Endothelial cell (in vitro differentiated cells): ENCODE measurements around the gene LIN7A. TPM values are rescaled to one million over a fixed set of nuclear protein-coding genes. Genes with fewer than 3 reads are reported as not detected.

Source experiments
- DNase-seq: peaks from one replicate; pipeline ENCODE4 v3.0.0; 2021; ENCODE audit warnings: low spot score
- H3K27ac Mint-ChIP-seq: one replicate; pipeline ENCODE4 v1.8.0; 2021; ENCODE audit warnings: mixed read lengths, inconsistent platforms; ENCODE audit not compliant: unreplicated experiment
- H3K27me3 Mint-ChIP-seq: one replicate; pipeline ENCODE4 v1.8.0; 2021; ENCODE audit warnings: mild to moderate bottlenecking, moderate library complexity, mixed read lengths, inconsistent platforms; ENCODE audit not compliant: unreplicated experiment
- H3K36me3 Mint-ChIP-seq: one replicate; pipeline ENCODE4 v1.8.0; 2021; ENCODE audit warnings: mild to moderate bottlenecking, low read depth, mixed read lengths, inconsistent platforms; ENCODE audit not compliant: unreplicated experiment
- H3K4me1 Mint-ChIP-seq: one replicate; pipeline ENCODE4 v1.8.0; 2021; ENCODE audit warnings: mild to moderate bottlenecking, mixed read lengths, inconsistent platforms; ENCODE audit not compliant: unreplicated experiment
- H3K4me3 Mint-ChIP-seq: one replicate; pipeline ENCODE4 v1.8.0; 2021; ENCODE audit warnings: mild to moderate bottlenecking, mixed read lengths, inconsistent platforms; ENCODE audit not compliant: unreplicated experiment
- H3K9me3 Mint-ChIP-seq: one replicate; pipeline ENCODE4 v1.8.0; 2021; ENCODE audit warnings: mixed read lengths, inconsistent platforms; ENCODE audit not compliant: unreplicated experiment
- total RNA-seq: library from RNA; stranded (reverse); fragmentation: NEBNext Ultra II Directional; extraction: Animal tissue kit (Norgen Biotek cat#: 25700); gene quantifications from one replicate; pipeline ENCODE4 v1.2.1, GENCODE V29; 2021; ENCODE audit not compliant: unreplicated experiment
- TF ChIP-seq, protein P1 (sequence below): fragments of 200-600 bp; sonication (generic); IDR thresholded peaks from one replicate; pipeline ENCODE4 v1.5.0; 2021; ENCODE audit warnings: antibody characterized with exemption; ENCODE audit not compliant: unreplicated experiment

LIN7A gene
- total RNA-seq, 1 donor from 2014 or later: 34.0 TPM

DNA sequence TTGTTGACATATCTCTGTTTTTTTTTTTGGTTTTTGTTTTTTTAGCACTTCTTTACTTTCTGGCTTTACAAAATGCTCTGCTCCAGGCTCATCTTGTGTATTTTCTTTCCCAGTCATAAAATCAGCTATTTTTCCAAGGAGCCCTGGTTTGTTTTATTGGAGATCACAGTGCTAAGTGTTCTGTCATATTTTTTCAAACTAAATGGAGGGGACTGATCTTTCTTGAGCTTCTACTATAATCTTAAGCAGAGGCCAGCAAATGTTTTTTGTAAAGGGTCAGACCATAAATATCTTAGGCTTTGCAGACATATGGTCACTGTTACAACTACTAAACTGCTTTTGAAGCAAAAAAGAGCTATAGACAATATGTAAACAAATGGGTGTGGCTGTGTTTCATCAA lies 30.6 kb upstream of the LIN7A start:
- H3K27ac Mint-ChIP-seq: no peak overlapping the region
- H3K4me3 Mint-ChIP-seq: no peak overlapping the region
- H3K36me3 Mint-ChIP-seq: no peaks in the 10 kb centered on the region
- H3K27me3 Mint-ChIP-seq: no peaks in the 10 kb centered on the region
- no peaks in the 10 kb centered on the region for H3K9me3 Mint-ChIP-seq
- TF ChIP-seq, protein P1, sequence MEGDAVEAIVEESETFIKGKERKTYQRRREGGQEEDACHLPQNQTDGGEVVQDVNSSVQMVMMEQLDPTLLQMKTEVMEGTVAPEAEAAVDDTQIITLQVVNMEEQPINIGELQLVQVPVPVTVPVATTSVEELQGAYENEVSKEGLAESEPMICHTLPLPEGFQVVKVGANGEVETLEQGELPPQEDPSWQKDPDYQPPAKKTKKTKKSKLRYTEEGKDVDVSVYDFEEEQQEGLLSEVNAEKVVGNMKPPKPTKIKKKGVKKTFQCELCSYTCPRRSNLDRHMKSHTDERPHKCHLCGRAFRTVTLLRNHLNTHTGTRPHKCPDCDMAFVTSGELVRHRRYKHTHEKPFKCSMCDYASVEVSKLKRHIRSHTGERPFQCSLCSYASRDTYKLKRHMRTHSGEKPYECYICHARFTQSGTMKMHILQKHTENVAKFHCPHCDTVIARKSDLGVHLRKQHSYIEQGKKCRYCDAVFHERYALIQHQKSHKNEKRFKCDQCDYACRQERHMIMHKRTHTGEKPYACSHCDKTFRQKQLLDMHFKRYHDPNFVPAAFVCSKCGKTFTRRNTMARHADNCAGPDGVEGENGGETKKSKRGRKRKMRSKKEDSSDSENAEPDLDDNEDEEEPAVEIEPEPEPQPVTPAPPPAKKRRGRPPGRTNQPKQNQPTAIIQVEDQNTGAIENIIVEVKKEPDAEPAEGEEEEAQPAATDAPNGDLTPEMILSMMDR: no peak
- no peaks in the 10 kb centered on the region for H3K4me1 Mint-ChIP-seq
- no peak for DNase-seq

DNA sequence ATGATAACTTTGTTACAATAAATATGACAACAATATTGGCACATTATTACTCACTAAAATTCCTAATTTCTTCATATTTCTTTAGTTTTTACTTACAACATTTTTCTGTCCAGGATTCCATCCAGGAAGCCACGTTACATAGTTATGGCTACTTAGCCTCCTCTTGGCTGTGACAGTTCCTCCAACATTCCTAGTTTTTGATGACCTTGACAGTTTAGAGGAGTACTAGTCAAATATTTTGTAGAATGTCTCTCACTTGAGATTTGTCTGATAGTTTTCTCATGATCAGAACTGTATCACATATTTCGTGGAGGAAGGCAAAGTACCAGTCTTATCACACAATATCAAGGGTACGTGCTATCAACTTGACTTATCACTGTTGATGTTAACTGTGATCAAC lies 29.8 kb upstream of the LIN7A start:
- no peaks in the 10 kb centered on the region for H3K27me3 Mint-ChIP-seq
- H3K27ac Mint-ChIP-seq: no peak overlapping the region
- TF ChIP-seq, protein P1: no peak
- no peak overlapping the region for H3K4me3 Mint-ChIP-seq
- H3K36me3 Mint-ChIP-seq: no peaks in the 10 kb centered on the region
- no peak for DNase-seq
- H3K4me1 Mint-ChIP-seq: no peaks in the 10 kb centered on the region
- no peaks in the 10 kb centered on the region for H3K9me3 Mint-ChIP-seq

DNA sequence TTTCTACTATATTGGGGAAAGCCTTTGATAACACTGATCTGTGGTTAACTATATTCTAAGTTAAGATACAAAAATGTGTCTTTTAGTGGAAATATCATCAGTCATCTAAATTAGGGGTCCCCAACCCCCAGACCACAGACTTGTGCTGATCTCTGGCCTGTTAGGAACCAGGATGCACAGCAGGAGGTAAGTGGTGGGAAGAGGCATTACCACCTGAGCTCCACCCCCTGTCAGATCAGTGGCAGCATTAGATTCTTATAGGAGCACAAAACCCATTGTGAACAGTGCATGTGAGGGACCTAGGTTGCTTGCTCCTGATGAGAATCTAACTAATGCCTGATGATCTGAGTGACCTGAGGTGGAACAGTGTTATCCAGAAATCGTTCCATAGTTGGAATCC lies 28.3 kb upstream of the LIN7A start:
- no peaks in the 10 kb centered on the region for H3K4me1 Mint-ChIP-seq
- H3K36me3 Mint-ChIP-seq: no peaks in the 10 kb centered on the region
- H3K27ac Mint-ChIP-seq: no peak overlapping the region
- H3K4me3 Mint-ChIP-seq: no peak overlapping the region
- no peaks in the 10 kb centered on the region for H3K27me3 Mint-ChIP-seq
- TF ChIP-seq, protein P1: no peak
- no peaks in the 10 kb centered on the region for H3K9me3 Mint-ChIP-seq
- no peak for DNase-seq

DNA sequence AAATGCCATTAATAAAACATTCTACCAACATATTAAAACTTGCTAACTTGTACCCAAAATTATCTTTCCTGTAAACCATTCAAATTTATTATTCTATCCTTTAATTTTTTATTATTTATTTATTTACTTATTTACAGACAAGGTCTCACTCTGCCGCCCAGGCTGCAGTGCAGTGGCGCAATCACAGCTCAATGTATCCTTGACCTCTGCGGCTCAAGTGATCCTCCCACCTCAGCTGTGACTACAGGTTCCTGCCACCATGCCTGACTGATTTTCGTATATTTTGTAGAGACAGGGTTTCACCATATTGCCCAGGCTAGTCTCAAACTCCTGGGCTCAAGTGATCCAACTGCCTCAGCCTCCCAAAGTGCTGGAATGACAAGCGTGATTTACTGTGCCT lies 20.4 kb upstream of the LIN7A start:
- H3K4me1 Mint-ChIP-seq: no peaks in the 10 kb centered on the region
- no peaks in the 10 kb centered on the region for H3K36me3 Mint-ChIP-seq
- H3K27ac Mint-ChIP-seq: no peak overlapping the region
- DNase-seq: no peak
- H3K4me3 Mint-ChIP-seq: no peak overlapping the region
- H3K27me3 Mint-ChIP-seq: peaks cover 4% of the 10 kb centered on the region
- no peaks in the 10 kb centered on the region for H3K9me3 Mint-ChIP-seq
- TF ChIP-seq, protein P1: no peak

DNA sequence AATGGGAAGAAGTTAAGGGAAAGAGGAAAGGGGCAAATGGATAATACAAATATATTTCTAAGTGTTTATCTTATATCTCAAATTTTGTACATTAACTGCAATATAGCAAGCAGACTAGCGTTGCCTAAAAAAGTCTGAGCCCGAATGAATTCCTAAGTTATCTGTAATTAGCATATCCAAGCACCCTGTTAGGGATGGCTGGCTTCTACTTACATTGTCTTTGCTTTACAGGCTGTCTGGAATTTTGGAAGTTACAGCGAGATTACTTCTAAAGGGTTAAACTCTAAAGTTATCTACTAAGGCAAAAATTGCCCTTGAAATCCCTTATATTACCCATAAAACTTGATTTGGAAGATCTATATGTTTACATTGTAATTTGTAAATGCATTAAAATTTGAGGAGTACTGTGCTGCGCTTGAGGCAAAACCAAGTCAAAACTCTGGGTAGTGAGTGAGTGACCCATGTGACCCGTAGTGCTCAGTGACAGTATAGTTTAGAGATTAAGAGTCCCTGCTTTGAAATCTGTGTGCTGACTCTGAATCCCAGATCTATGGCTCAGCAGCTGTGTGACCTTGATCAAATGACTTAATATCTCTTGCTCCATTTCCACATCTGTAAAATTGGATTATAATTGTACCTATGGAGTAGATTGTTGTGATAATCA lies 17.3 kb upstream of the LIN7A start:
- DNase-seq: no peak
- H3K4me3 Mint-ChIP-seq: no peak overlapping the region
- TF ChIP-seq, protein P1: no peak
- no peak overlapping the region for H3K27ac Mint-ChIP-seq
- H3K27me3 Mint-ChIP-seq: peaks cover 4% of the 10 kb centered on the region
- no peaks in the 10 kb centered on the region for H3K4me1 Mint-ChIP-seq
- H3K9me3 Mint-ChIP-seq: no peaks in the 10 kb centered on the region
- H3K36me3 Mint-ChIP-seq: no peaks in the 10 kb centered on the region
